T-cell (primary cell): ENCODE measurements around the gene MAOA. TPM values are rescaled to one million over a fixed set of nuclear protein-coding genes. Genes with fewer than 3 reads are reported as not detected.

Source experiments
- ATAC-seq, 4 experiments: fragments of 200-7000 bp in 3 of 4; fragments of 150-1000 bp in 1 of 4; cut with Tn5 transposase; replicated peaks in 1 of 4; 1 replicate in 3 of 4; 2 replicates in 1 of 4; pipeline ENCODE4 v1.10.0; 2021; ENCODE audit warnings: moderate library complexity in 3 of 4, mild to moderate bottlenecking in 2 of 4, moderate number of reproducible peaks in 1 of 4
- CTCF ChIA-PET, 2 donors: fragments of 300-600 bp; sonication (Branson Sonifier 250); formaldehyde crosslinking; loops; one replicate each; lab custom pipeline; 2022; ENCODE audit warnings: antibody characterized with exemption in 2 of 2; lab: Charles Lee
- POLR2A ChIA-PET, 2 donors: fragments of 300-600 bp; sonication (Branson Sonifier 250); formaldehyde crosslinking; loops; one replicate each; lab custom pipeline; 2022; ENCODE audit warnings: antibody characterized with exemption in 2 of 2; lab: Charles Lee
- DNase-seq, 35 experiments: peaks; one replicate each; pipeline versions ENCODE4 v3.0.0 to v3.0.0-alpha.2; 2013 to 2023
- H3K27ac ChIP-seq: one replicate; pipeline ENCODE4 v1.5.1; 2013; ENCODE audit warnings: low read length
- H3K27me3 ChIP-seq, 2 experiments: replicated peaks in 1 of 2; 1 replicate in 1 of 2; 2 replicates in 1 of 2; pipeline versions ENCODE4 v1.6.1 to v1.7.0; 2013; ENCODE audit warnings: low read length in 1 of 2, mixed read lengths in 1 of 2; ENCODE audit not compliant: control insufficient read depth in 2 of 2, insufficient read depth in 2 of 2; ENCODE audit errors: extremely low read depth in 1 of 2
- H3K36me3 ChIP-seq, 2 donors: 1 replicate in 1 of 2; 2 replicates in 1 of 2; pipeline versions ENCODE4 v1.6.1 to v1.7.0; 2013; ENCODE audit warnings: low read length in 1 of 2; ENCODE audit not compliant: control insufficient read depth in 2 of 2, insufficient read depth in 1 of 2; ENCODE audit errors: extremely low read depth in 1 of 2
- H3K4me1 ChIP-seq, 2 experiments: 1 replicate in 1 of 2; 2 replicates in 1 of 2; pipeline versions ENCODE4 v1.6.1 to v1.7.0; 2013; ENCODE audit warnings: low read length in 2 of 2, mixed read lengths in 1 of 2; ENCODE audit not compliant: insufficient read depth in 2 of 2, control insufficient read depth in 1 of 2; ENCODE audit errors: extremely low read depth in 1 of 2
- H3K4me3 ChIP-seq, 2 donors: 1 replicate in 1 of 2; 2 replicates in 1 of 2; pipeline versions ENCODE4 v1.5.1 to v1.7.0; 2013; ENCODE audit warnings: mild to moderate bottlenecking in 2 of 2, low read length in 1 of 2, moderate library complexity in 1 of 2; ENCODE audit not compliant: control insufficient read depth in 1 of 2; ENCODE audit errors: extremely low read depth in 1 of 2
- H3K9me3 ChIP-seq: 2 replicates; pipeline ENCODE4 v1.7.0; 2013
- H3K27ac Mint-ChIP-seq, 2 donors: one replicate each; pipeline ENCODE4 v1.8.0; 2020 to 2021; ENCODE audit warnings: mild to moderate bottlenecking in 2 of 2, mixed read lengths in 2 of 2
- H3K27me3 Mint-ChIP-seq, 2 donors: one replicate each; pipeline ENCODE4 v1.8.0; 2021 to 2022; ENCODE audit warnings: mixed read lengths in 2 of 2
- H3K36me3 Mint-ChIP-seq: one replicate; pipeline ENCODE4 v1.8.0; 2021; ENCODE audit warnings: mixed read lengths
- H3K4me1 Mint-ChIP-seq, 3 donors: one replicate each; pipeline ENCODE4 v1.8.0; 2020 to 2022; ENCODE audit warnings: mixed read lengths in 3 of 3, mild to moderate bottlenecking in 1 of 3
- H3K4me3 Mint-ChIP-seq, 3 donors: one replicate each; pipeline ENCODE4 v1.8.0; 2020 to 2022; ENCODE audit warnings: mild to moderate bottlenecking in 3 of 3, mixed read lengths in 3 of 3, moderate library complexity in 3 of 3
- H3K9me3 Mint-ChIP-seq, 3 donors: one replicate each; pipeline ENCODE4 v1.8.0; 2020 to 2022; ENCODE audit warnings: mixed read lengths in 3 of 3
- WGBS: methylation state at CpG from one replicate; pipeline ENCODE4 v1.1.5; 2013; ENCODE audit warnings: missing lambda C conversion rate; ENCODE audit not compliant: insufficient coverage; 5-methylcytosine and 5-hydroxymethylcytosine counted together
- total RNA-seq, 35 experiments: library from RNA in 6 of 35; stranded (reverse) in 6 of 35; fragments of 120-200 nt in 1 of 35; gene quantifications; one replicate each; pipeline versions ENCODE4 v1.2.1 to v1.2.4 and lab custom pipeline; 2013 to 2026

Gene MAOA
- total RNA-seq, 5 donors from 2014 or later (not counting 1 experiment from before 2014, with no cell fraction given): 0.08 to 0.55 (median 0.37) TPM; not detected in 1

DNA sequence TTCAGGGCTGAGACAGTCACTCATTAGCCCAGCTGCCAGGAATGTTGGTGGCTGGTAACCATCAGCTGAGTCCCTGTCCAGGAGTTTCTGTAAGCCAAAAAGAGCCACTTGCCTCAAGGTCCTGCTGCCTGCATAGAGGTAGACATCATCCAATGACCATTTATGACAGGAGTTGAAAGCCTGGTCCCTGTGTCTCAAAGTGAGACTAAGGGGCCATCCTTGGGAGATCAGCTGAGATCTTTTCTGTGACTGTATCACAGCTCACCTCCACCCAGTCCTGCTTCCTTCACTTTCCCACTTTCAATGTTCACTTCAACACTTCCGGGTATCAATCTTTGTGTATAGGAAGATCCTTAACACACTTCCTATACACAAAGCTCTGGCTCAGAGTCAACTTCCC is 28.4 kb upstream of the MAOA start:
- H3K36me3 Mint-ChIP-seq: no peaks in the 10 kb centered on the region
- Histone ChIP-seq H3K27me3 (no peaks in the 10 kb centered on the region), H3K9me3 (no peaks in the 10 kb centered on the region), H3K27ac (no peak overlapping the region), H3K4me1 (no peaks in the 10 kb centered on the region), H3K4me3 (no peak overlapping the region), H3K36me3 (no peaks in the 10 kb centered on the region)
- H3K9me3 Mint-ChIP-seq: no peaks in the 10 kb centered on the region
- H3K27ac Mint-ChIP-seq: no peak overlapping the region
- peaks cover 5 to 19% of the 10 kb centered on the region in 2 donors for H3K27me3 Mint-ChIP-seq
- H3K4me1 Mint-ChIP-seq: no peaks in the 10 kb centered on the region
- CTCF ChIA-PET: no interaction called here
- POLR2A ChIA-PET: no interaction called here
- H3K4me3 Mint-ChIP-seq: no peak overlapping the region
- no peak for ATAC-seq
- DNase-seq: no peak
- no CpG with 5 or more reads among the region's 1 CpG for WGBS

DNA sequence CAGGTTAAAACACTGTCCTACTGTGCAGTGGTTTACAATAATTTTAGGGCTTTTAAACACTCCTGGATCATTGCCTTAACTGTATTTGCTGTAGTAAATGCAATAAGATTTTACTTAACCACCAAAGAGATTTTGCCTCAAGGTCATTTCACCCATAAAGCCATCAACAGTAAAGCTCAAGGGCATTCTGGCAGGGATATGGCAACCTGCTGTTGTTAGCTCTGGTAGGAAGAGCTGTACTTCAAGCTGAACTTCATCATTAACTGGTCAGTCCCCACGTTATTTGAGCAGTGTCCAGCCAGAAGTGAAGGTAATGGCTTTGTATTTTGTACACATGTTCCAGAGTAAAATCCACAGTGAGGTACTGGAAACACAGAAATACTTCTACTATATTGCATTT is 26.9 kb upstream of the MAOA start:
- H3K4me3 Mint-ChIP-seq: no peak overlapping the region
- no peaks in the 10 kb centered on the region for H3K4me1 Mint-ChIP-seq
- H3K36me3 Mint-ChIP-seq: no peaks in the 10 kb centered on the region
- no peaks in the 10 kb centered on the region for H3K9me3 ChIP-seq
- H3K9me3 Mint-ChIP-seq: no peaks in the 10 kb centered on the region
- peaks cover 4 to 16% of the 10 kb centered on the region in 2 donors for H3K27me3 Mint-ChIP-seq
- ChIA-PET POLR2A (no interaction called here), CTCF (no interaction called here)
- H3K36me3 ChIP-seq: no peaks in the 10 kb centered on the region
- H3K27ac ChIP-seq: no peak overlapping the region
- H3K27ac Mint-ChIP-seq: no peak overlapping the region
- no CpG with 5 or more reads among the region's 1 CpG for WGBS
- DNase-seq: no peak
- ATAC-seq: no peak
- no peak overlapping the region for H3K4me3 ChIP-seq
- H3K27me3 ChIP-seq: no peaks in the 10 kb centered on the region
- H3K4me1 ChIP-seq: no peaks in the 10 kb centered on the region

DNA sequence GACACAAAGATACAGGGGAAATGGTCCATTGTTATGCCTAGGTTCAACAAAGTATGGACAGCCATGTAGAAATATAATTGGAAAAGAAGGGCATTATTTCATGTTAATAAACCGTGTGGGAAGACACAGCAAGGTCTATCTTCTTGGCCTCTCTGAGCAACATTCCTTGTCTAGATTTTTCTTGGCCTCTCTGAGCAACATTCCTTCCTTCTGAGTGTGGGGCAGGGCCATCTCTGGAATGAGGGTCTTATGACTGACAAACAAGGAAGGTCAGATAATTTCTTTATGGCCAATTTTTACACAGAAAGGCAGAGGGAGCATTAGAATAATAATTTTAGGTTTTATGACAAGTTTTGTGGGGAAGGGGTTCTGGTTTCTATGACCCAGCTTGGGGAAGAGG is 24.3 kb upstream of the MAOA start:
- H3K9me3 ChIP-seq: no peaks in the 10 kb centered on the region
- Mint-ChIP-seq H3K4me1 (no peaks in the 10 kb centered on the region), H3K4me3 (no peak overlapping the region), H3K27ac (no peak overlapping the region), H3K27me3 (peaks cover 4 to 22% of the 10 kb centered on the region in 2 donors), H3K36me3 (no peaks in the 10 kb centered on the region), H3K9me3 (no peaks in the 10 kb centered on the region)
- H3K27ac ChIP-seq: no peak overlapping the region
- POLR2A ChIA-PET: no interaction called here
- CTCF ChIA-PET: no interaction called here
- WGBS: 80% methylated on average over 1 of the region's 1 CpG
- H3K27me3 ChIP-seq: no peaks in the 10 kb centered on the region
- no peak overlapping the region for H3K4me3 ChIP-seq
- ATAC-seq (no peak), DNase-seq (no peak)
- H3K4me1 ChIP-seq: no peaks in the 10 kb centered on the region
- H3K36me3 ChIP-seq: no peaks in the 10 kb centered on the region

DNA sequence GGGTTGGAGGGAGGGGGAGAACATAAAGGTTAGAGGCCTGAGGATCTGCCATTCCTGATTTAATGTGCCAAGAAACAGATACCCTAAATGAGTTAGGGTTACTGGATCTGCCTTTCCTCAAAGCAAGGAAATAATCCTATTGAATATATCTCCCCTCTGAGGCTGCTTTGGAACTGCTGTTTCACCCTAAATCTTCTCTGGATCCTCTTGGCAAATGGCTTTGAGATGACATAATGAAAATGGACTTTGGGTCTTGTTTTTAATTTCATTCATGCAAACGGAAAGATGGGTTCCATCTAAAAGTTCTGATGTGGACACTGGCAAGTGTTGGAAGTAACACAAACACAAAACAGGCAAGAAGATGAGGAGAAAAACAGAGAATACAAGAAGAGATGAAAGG is 23.0 kb upstream of the MAOA start:
- no peaks in the 10 kb centered on the region for H3K9me3 Mint-ChIP-seq

DNA sequence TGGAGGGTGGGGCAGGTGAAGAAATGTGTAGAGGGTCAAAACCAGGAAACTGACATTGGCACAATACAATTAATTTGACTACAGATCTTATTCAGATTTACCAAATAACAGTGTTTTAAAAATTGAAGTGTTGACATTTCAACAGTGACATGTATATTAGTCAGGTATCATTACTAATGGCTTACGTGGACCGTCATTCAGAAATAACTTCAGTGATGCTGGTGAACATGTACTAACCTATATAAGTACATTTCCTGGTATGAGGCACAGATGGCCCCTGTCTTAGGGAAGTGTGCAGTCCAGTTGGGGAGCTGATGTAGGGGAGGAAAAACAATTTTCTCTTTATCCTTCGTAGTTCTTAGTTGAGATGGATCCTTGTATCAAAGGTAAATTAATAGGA is 22.3 kb upstream of the MAOA start:
- Histone ChIP-seq H3K27me3 (no peaks in the 10 kb centered on the region), H3K27ac (no peak overlapping the region), H3K4me3 (no peak overlapping the region), H3K9me3 (no peaks in the 10 kb centered on the region), H3K36me3 (no peaks in the 10 kb centered on the region), H3K4me1 (no peaks in the 10 kb centered on the region)
- Mint-ChIP-seq H3K9me3 (no peaks in the 10 kb centered on the region), H3K27me3 (peaks cover 9 to 29% of the 10 kb centered on the region in 2 donors), H3K27ac (no peak overlapping the region), H3K4me3 (no peak overlapping the region), H3K4me1 (no peaks in the 10 kb centered on the region), H3K36me3 (no peaks in the 10 kb centered on the region)
- no CpG with 5 or more reads among the region's 3 CpGs for WGBS
- POLR2A ChIA-PET: no interaction called here
- DNase-seq (no peak), ATAC-seq (no peak)
- CTCF ChIA-PET: no interaction called here

More for the DNA sequence above, 23.0 kb upstream of the MAOA start:
- no peak overlapping the region for H3K27ac Mint-ChIP-seq
- peaks cover 8 to 27% of the 10 kb centered on the region in 2 donors for H3K27me3 Mint-ChIP-seq
- ATAC-seq (no peak), DNase-seq (no peak)
- H3K36me3 ChIP-seq: no peaks in the 10 kb centered on the region
- no peak overlapping the region for H3K4me3 Mint-ChIP-seq
- WGBS: no CpG with 5 or more reads among the region's 1 CpG
- H3K27ac ChIP-seq: no peak overlapping the region
- ChIA-PET POLR2A (no interaction called here), CTCF (no interaction called here)
- no peaks in the 10 kb centered on the region for H3K36me3 Mint-ChIP-seq
- H3K9me3 ChIP-seq: no peaks in the 10 kb centered on the region
- H3K27me3 ChIP-seq: no peaks in the 10 kb centered on the region
- H3K4me1 ChIP-seq: no peaks in the 10 kb centered on the region
- no peak overlapping the region for H3K4me3 ChIP-seq
- H3K4me1 Mint-ChIP-seq: no peaks in the 10 kb centered on the region

DNA sequence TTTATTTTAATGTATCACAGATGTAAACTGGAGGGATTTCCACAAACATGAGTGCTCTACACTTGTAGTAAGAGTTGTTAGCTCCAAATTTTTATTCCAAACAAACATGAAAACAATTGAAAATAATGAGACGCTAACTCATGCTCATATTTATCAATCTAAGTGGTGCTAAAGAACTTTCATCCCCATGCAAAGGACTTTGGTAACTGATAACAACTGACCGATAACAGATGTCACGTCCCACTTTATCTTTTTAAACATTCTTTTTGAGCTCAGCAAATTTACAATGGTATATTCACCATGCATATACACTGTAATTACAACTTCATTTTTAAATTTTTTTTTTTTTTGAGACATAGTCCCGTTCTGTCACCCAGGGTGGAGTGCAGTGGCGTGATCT is 15.6 kb upstream of the MAOA start:
- no peaks in the 10 kb centered on the region for H3K9me3 Mint-ChIP-seq
- Histone ChIP-seq H3K9me3 (no peaks in the 10 kb centered on the region), H3K27me3 (no peaks in the 10 kb centered on the region), H3K4me3 (no peak overlapping the region), H3K4me1 (no peaks in the 10 kb centered on the region), H3K27ac (no peak overlapping the region), H3K36me3 (no peaks in the 10 kb centered on the region)
- no CpG with 5 or more reads among the region's 5 CpGs for WGBS
- DNase-seq (no peak), ATAC-seq (no peak)
- no peaks in the 10 kb centered on the region for H3K4me1 Mint-ChIP-seq
- CTCF ChIA-PET: no interaction called here
- no peaks in the 10 kb centered on the region for H3K36me3 Mint-ChIP-seq
- H3K4me3 Mint-ChIP-seq: no peak overlapping the region
- peaks cover 6 to 24% of the 10 kb centered on the region in 2 donors for H3K27me3 Mint-ChIP-seq
- POLR2A ChIA-PET: no interaction called here
- H3K27ac Mint-ChIP-seq: no peak overlapping the region

GRCh38 chrX:43641691-43642090 is 14.4 kb upstream of the MAOA start:
- no peaks in the 10 kb centered on the region for H3K36me3 ChIP-seq
- Mint-ChIP-seq H3K4me3 (no peak overlapping the region), H3K36me3 (no peaks in the 10 kb centered on the region), H3K9me3 (no peaks in the 10 kb centered on the region), H3K4me1 (no peaks in the 10 kb centered on the region), H3K27ac (no peak overlapping the region), H3K27me3 (peaks cover 5 to 15% of the 10 kb centered on the region in 2 donors)
- no peaks in the 10 kb centered on the region for H3K9me3 ChIP-seq
- no peak for DNase-seq
- CTCF ChIA-PET: no interaction called here
- no peak overlapping the region for H3K4me3 ChIP-seq
- no peaks in the 10 kb centered on the region for H3K4me1 ChIP-seq
- no peak overlapping the region for H3K27ac ChIP-seq
- no peak for ATAC-seq
- H3K27me3 ChIP-seq: no peaks in the 10 kb centered on the region
- POLR2A ChIA-PET: no interaction called here
